OCI-LY1 (cell line): ENCODE measurements around the gene PHYHD1.
A peak's percentile ranks its signal among the peaks of the same experiment; 100 is the strongest.

Experiments
- H2AFZ ChIP-seq: fragments of 200-600 bp; sonication (generic), shearing (Covaris generic); 2 replicates; pipeline ENCODE4 v1.6.0; 2014; ENCODE audit warnings: antibody characterized with exemption, mild to moderate bottlenecking, low read length
- H3F3A ChIP-seq: fragments of 200-600 bp; sonication (generic), shearing (Covaris generic); 2 replicates; pipeline ENCODE4 v1.6.0; 2014; ENCODE audit warnings: mild to moderate bottlenecking, antibody characterized with exemption, low read length, moderate library complexity; ENCODE audit not compliant: insufficient read depth
- H3K27ac ChIP-seq: fragments of 200-600 bp; sonication (generic); 2 replicates; pipeline ENCODE4 v1.5.1; 2014; ENCODE audit warnings: low read length, mixed run types, mild to moderate bottlenecking, low read depth; ENCODE audit not compliant: poor library complexity, severe bottlenecking
- H3K27me3 ChIP-seq: fragments of 200-600 bp; sonication (generic); 2 replicates; pipeline ENCODE4 v1.6.0; 2014; ENCODE audit warnings: antibody characterized with exemption, mild to moderate bottlenecking, low read length, moderate library complexity; ENCODE audit not compliant: insufficient read depth
- H3K36me3 ChIP-seq: fragments of 200-600 bp; sonication (generic); 2 replicates; pipeline ENCODE4 v1.6.1; 2014; ENCODE audit warnings: mild to moderate bottlenecking, antibody characterized with exemption, low read length, moderate library complexity, mixed read lengths; ENCODE audit not compliant: insufficient read depth
- H3K4me1 ChIP-seq: fragments of 200-600 bp; sonication (generic); 2 replicates; pipeline ENCODE4 v1.5.1; 2014; ENCODE audit warnings: mild to moderate bottlenecking, low read length, moderate library complexity; ENCODE audit not compliant: insufficient read depth, severe bottlenecking
- H3K4me2 ChIP-seq: fragments of 200-600 bp; sonication (generic), shearing (Covaris generic); 2 replicates; pipeline ENCODE4 v1.6.1; 2014; ENCODE audit warnings: low read length
- H3K4me3 ChIP-seq: fragments of 200-600 bp; sonication (generic); 2 replicates; pipeline ENCODE4 v1.5.1; 2014; ENCODE audit warnings: low read length, low read depth, mild to moderate bottlenecking, mixed read lengths; ENCODE audit not compliant: poor library complexity, severe bottlenecking
- H3K79me2 ChIP-seq: fragments of 200-600 bp; shearing (Covaris generic); 2 replicates; pipeline ENCODE4 v1.6.1; 2016; ENCODE audit warnings: mixed run types, low read length, mixed read lengths; ENCODE audit not compliant: insufficient read depth
- H3K9ac ChIP-seq: fragments of 200-600 bp; sonication (generic), shearing (Covaris generic); 2 replicates; pipeline ENCODE4 v1.6.1; 2014; ENCODE audit warnings: mild to moderate bottlenecking, low read length, mixed read lengths
- H3K9me2 ChIP-seq: fragments of 200-600 bp; sonication (generic), shearing (Covaris generic); 2 replicates; pipeline ENCODE4 v1.6.1; 2014; ENCODE audit warnings: low read depth, mild to moderate bottlenecking, low read length, mixed read lengths
- H3K9me3 ChIP-seq: fragments of 200-600 bp; shearing (Covaris generic); 2 replicates; pipeline ENCODE4 v1.6.1; 2014; ENCODE audit warnings: low read length, mixed read lengths
- H4K20me1 ChIP-seq: fragments of 200-600 bp; sonication (generic), shearing (Covaris generic); 2 replicates; pipeline ENCODE4 v1.6.0; 2016; ENCODE audit warnings: mild to moderate bottlenecking, low read length; ENCODE audit not compliant: insufficient read depth
- EZH2 ChIP-seq: fragments of 200-600 bp; sonication (generic), shearing (Covaris generic); IDR thresholded peaks from 2 replicates; pipeline ENCODE4 v1.8.0; 2017; ENCODE audit warnings: borderline replicate concordance, mixed run types, mild to moderate bottlenecking, antibody characterized with exemption, low read length, moderate library complexity, mixed read lengths
- TF ChIP-seq, protein P1 (sequence below): fragments of 200-600 bp; sonication (generic), shearing (Covaris generic); IDR thresholded peaks from 2 replicates; pipeline ENCODE4 v1.5.1; 2017; ENCODE audit warnings: mild to moderate bottlenecking, antibody characterized with exemption, low read length, moderate library complexity, mixed read lengths

PHYHD1 gene

DNA sequence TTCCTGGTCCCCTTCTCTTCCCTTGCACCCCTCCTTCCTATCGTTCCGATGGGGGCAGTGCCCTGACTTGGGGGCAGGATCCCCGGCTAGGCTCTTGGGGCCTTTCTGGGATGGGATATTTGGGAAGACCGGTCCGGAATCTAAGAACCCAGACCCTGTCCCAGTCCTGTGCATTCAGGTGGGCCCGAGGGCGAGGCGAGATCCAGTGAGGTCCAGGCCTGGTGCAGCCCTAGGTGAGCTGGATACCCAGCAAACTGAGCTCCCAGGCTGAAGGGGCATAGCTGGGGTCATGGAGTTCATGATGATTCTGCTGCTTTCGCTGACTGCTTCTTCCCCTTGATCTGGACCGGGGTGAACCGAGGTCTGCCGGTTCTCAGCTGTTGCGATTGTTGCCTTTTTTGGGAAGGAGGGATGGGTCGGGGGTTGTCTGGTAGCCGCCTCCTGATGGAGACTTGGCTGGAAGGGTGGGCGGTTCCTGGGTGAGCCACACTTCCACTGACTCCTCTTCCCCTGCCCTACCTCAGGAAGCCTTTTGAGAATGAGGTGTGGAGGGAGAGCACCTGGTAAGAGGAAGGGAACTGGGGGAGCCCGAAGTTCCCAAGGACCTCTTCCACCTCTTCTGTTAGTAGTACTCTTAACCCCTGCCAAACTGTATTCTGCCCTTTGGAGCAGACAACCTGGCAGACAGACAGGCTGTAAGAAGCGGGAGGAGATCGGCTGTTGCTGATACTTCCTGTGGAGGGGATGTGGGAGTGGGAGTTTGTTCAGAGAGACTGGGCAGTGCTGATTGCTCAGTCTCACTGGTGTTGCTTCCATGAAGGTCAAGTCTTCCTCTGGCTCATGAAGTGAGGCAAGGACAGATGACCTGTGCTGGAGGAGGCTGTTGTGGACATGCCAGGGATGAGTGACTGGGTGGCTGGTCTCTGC is 37.8 kb upstream of the PHYHD1 start:
- Histone ChIP-seq H3K4me1 (peaks cover 28% of the 10 kb centered on the region), H3K9me2 (no peaks in the 10 kb centered on the region), H3K4me3 (peak overlapping the region; percentile 100), H3K79me2 (peaks cover 16% of the 10 kb centered on the region), H3F3A (no peaks in the 10 kb centered on the region), H3K4me2 (peak overlapping the region; percentile 93), H2AFZ (no peak overlapping the region), H3K9ac (peak overlapping the region; percentile 99), H3K36me3 (peaks cover 13% of the 10 kb centered on the region; the same call in 1 of the 2 replicates), H4K20me1 (no peaks in the 10 kb centered on the region), H3K27me3 (no peaks in the 10 kb centered on the region), H3K9me3 (no peaks in the 10 kb centered on the region), H3K27ac (peak overlapping the region; percentile 25)
- no peak for TF ChIP-seq EZH2
- TF ChIP-seq, protein P1, sequence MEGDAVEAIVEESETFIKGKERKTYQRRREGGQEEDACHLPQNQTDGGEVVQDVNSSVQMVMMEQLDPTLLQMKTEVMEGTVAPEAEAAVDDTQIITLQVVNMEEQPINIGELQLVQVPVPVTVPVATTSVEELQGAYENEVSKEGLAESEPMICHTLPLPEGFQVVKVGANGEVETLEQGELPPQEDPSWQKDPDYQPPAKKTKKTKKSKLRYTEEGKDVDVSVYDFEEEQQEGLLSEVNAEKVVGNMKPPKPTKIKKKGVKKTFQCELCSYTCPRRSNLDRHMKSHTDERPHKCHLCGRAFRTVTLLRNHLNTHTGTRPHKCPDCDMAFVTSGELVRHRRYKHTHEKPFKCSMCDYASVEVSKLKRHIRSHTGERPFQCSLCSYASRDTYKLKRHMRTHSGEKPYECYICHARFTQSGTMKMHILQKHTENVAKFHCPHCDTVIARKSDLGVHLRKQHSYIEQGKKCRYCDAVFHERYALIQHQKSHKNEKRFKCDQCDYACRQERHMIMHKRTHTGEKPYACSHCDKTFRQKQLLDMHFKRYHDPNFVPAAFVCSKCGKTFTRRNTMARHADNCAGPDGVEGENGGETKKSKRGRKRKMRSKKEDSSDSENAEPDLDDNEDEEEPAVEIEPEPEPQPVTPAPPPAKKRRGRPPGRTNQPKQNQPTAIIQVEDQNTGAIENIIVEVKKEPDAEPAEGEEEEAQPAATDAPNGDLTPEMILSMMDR, result no peak

DNA sequence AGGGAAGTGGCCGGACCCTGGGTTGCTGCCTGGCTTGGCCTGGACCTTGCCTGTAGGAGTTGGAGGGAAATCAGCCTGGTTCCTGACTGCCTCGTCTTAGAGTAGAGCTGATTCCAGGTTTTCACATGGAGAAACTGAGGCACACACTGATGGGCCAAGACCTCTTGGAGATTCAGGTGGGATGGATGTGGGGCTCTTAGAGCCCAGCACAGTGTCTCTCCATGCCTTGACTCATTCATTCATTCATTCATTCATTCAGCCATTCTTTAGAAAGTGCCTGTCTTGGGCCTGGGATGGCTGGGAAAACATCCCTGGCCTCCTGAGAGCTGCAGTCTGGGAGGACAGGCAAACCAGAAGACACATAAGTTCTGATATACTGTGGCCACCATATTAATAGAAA is 36.6 kb upstream of the PHYHD1 start:
- TF ChIP-seq, protein P1, result no peak
- no peak for TF ChIP-seq EZH2

DNA sequence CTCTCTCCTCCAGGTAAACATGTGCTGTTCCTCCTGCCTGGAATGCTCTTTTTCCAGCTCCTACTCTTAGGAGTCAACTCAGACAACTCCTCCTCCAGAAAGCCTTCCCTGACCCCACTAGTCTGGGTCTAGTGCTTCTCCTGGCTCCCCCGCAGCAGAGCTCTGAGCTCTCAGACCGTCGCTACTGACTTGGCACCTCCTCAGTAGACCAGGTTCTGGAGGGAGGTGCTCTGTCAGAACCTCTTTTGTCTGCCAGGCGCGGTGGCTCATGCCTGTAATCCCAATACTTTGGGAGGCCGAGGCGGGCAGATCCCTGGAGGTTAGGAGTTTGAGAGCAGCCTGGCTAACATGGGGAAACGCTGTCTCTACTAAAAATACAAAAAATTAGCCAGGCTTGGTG is 35.4 kb upstream of the PHYHD1 start:
- Histone ChIP-seq H3K9me2 (no peaks in the 10 kb centered on the region), H3K9ac (no peak overlapping the region), H3K27ac (no peak overlapping the region), H3K27me3 (no peaks in the 10 kb centered on the region), H4K20me1 (no peaks in the 10 kb centered on the region), H3F3A (no peaks in the 10 kb centered on the region), H3K79me2 (peaks cover 16% of the 10 kb centered on the region), H2AFZ (no peak overlapping the region), H3K9me3 (no peaks in the 10 kb centered on the region), H3K4me3 (no peak overlapping the region), H3K4me1 (peaks cover 16% of the 10 kb centered on the region), H3K36me3 (peaks cover 30% of the 10 kb centered on the region; the same call in 1 of the 2 replicates), H3K4me2 (no peak overlapping the region)
- TF ChIP-seq, protein P1, result no peak
- no peak for TF ChIP-seq EZH2

More for the DNA sequence above, 36.6 kb upstream of the PHYHD1 start:
- peaks cover 16% of the 10 kb centered on the region for H3K79me2 ChIP-seq
- no peak overlapping the region for H3K4me3 ChIP-seq
- H3K4me1 ChIP-seq, result peaks cover 28% of the 10 kb centered on the region
- H3K9me3 ChIP-seq, result no peaks in the 10 kb centered on the region
- H2AFZ ChIP-seq, result no peak overlapping the region
- no peak overlapping the region for H3K4me2 ChIP-seq
- no peaks in the 10 kb centered on the region for H3F3A ChIP-seq
- no peak overlapping the region for H3K9ac ChIP-seq
- H3K27ac ChIP-seq, result no peak overlapping the region
- no peaks in the 10 kb centered on the region for H3K27me3 ChIP-seq
- H3K36me3 ChIP-seq, result peaks cover 24% of the 10 kb centered on the region; the same call in 1 of the 2 replicates
- H4K20me1 ChIP-seq, result no peaks in the 10 kb centered on the region
- no peaks in the 10 kb centered on the region for H3K9me2 ChIP-seq
